ENCODE data around the gene FBXO46.
A peak's percentile ranks its signal among the peaks of the same experiment; 100 is the strongest.
"Not testable (repeated sequence)": the region's sequence is repeated elsewhere in the genome, so short reads cannot be mapped to it uniquely, and the experiment has no call there.

The FBXO46 gene

GRCh38 chr19:45687599-45687998, 43.1 kb downstream of the FBXO46 start:
- DNase-seq (ENCODE audit: extremely low read depth in 1 of 2, low read depth in 1 of 2), result no peak

- DNase-seq (ENCODE audit: extremely low read depth in 1 of 2, low read depth in 1 of 2), result not testable (repeated sequence)
Observed at GRCh38 chr19:45685045-45685444, 45.7 kb downstream of the FBXO46 start.

- DNase-seq (ENCODE audit: extremely low read depth in 1 of 2, low read depth in 1 of 2), result no peak
Observed at GRCh38 chr19:45682908-45683307, 47.8 kb downstream of the FBXO46 start.

- DNase-seq (ENCODE audit: extremely low read depth in 1 of 2, low read depth in 1 of 2), result no peak
Observed at GRCh38 chr19:45682117-45682516, 48.6 kb downstream of the FBXO46 start.

GRCh38 chr19:45681391-45682015, 49.2 kb downstream of the FBXO46 start:
- DNase-seq (ENCODE audit: extremely low read depth in 1 of 2, low read depth in 1 of 2), result peak; percentile 72 to 75

- peak; percentile 45 to 88 for DNase-seq (ENCODE audit: extremely low read depth in 1 of 2, low read depth in 1 of 2)
Observed at GRCh38 chr19:45677351-45678230, 53.1 kb downstream of the FBXO46 start.

GRCh38 chr19:45676851-45677263, 53.8 kb downstream of the FBXO46 start:
- DNase-seq (ENCODE audit: extremely low read depth in 1 of 2, low read depth in 1 of 2), result peak in 1 of 2 donors; percentile 48

- no peak for DNase-seq (ENCODE audit: extremely low read depth in 1 of 2, low read depth in 1 of 2)
Observed at GRCh38 chr19:45674946-45675345, 55.8 kb downstream of the FBXO46 start.

- DNase-seq (ENCODE audit: extremely low read depth in 1 of 2, low read depth in 1 of 2), result peak in 1 of 2 donors; percentile 65
Observed at GRCh38 chr19:45670670-45671453, 59.8 kb downstream of the FBXO46 start.

- DNase-seq (ENCODE audit: extremely low read depth in 1 of 2, low read depth in 1 of 2), result no peak
Observed at GRCh38 chr19:45668342-45668871, 62.3 kb downstream of the FBXO46 start.

GRCh38 chr19:45667620-45668341, 62.9 kb downstream of the FBXO46 start, which contains the start of gene GIPR:
GIPR (plus strand) TSS chr19:45668221; CDS start chr19:45669521, 1,300 bp downstream.
- peak in 1 of 2 donors; percentile 72 for DNase-seq (ENCODE audit: extremely low read depth in 1 of 2, low read depth in 1 of 2)

GRCh38 chr19:45664575-45664974, 66.1 kb downstream of the FBXO46 start:
- DNase-seq (ENCODE audit: extremely low read depth in 1 of 2, low read depth in 1 of 2), result no peak

- DNase-seq (ENCODE audit: extremely low read depth in 1 of 2, low read depth in 1 of 2), result no peak
Observed at GRCh38 chr19:45663800-45664199, 66.9 kb downstream of the FBXO46 start.

GRCh38 chr19:45660636-45661035, 70.1 kb downstream of the FBXO46 start:
- no peak for DNase-seq (ENCODE audit: extremely low read depth in 1 of 2, low read depth in 1 of 2)
